Neuronal stem cell (in vitro differentiated cells): ENCODE data around the gene C21orf58.

Source experiments
- DNase-seq: peaks from one replicate; pipeline ENCODE4 v3.0.0-alpha.2; 2013; ENCODE audit warnings: low spot score
- H2AFZ ChIP-seq: one replicate; pipeline ENCODE4 v1.6.1; 2013; ENCODE audit warnings: mild to moderate bottlenecking, low read length, inconsistent platforms
- H2AK5ac ChIP-seq: 2 replicates; pipeline ENCODE4 v1.6.1; 2013; ENCODE audit warnings: low read depth, mild to moderate bottlenecking, inconsistent platforms, low read length, moderate library complexity, mixed read lengths
- H2BK120ac ChIP-seq: 2 replicates; pipeline ENCODE4 v1.6.1; 2013; ENCODE audit warnings: low read depth, mild to moderate bottlenecking, inconsistent platforms, low read length, moderate library complexity, mixed read lengths
- H2BK12ac ChIP-seq: one replicate; pipeline ENCODE4 v1.6.1; 2013; ENCODE audit warnings: low read length, inconsistent platforms
- H2BK15ac ChIP-seq: 2 replicates; pipeline ENCODE4 v1.6.1; 2013; ENCODE audit warnings: mild to moderate bottlenecking, low read length, inconsistent platforms, mixed read lengths
- H2BK5ac ChIP-seq: one replicate; pipeline ENCODE4 v1.6.1; 2013; ENCODE audit warnings: inconsistent platforms, mild to moderate bottlenecking, low read length, moderate library complexity
- H3K14ac ChIP-seq: one replicate; pipeline ENCODE4 v1.6.1; 2013; ENCODE audit warnings: low read length, inconsistent platforms
- H3K18ac ChIP-seq: 2 replicates; pipeline ENCODE4 v1.6.1; 2013; ENCODE audit warnings: low read length, inconsistent platforms
- H3K23ac ChIP-seq: 2 replicates; pipeline ENCODE4 v1.6.1; 2013; ENCODE audit warnings: low read depth, mild to moderate bottlenecking, mixed read lengths, low read length, inconsistent platforms; ENCODE audit not compliant: poor library complexity
- H3K27ac ChIP-seq: replicated peaks from 3 replicates; pipeline ENCODE4 v1.5.1; 2013; ENCODE audit warnings: low read length, inconsistent platforms
- H3K27me3 ChIP-seq, 3 experiments: 2 replicates each; pipeline ENCODE4 v1.6.1; 2013; ENCODE audit warnings: low read length in 3 of 3, mild to moderate bottlenecking in 2 of 3, inconsistent platforms in 1 of 3, low read depth in 1 of 3, mixed read lengths in 1 of 3, moderate library complexity in 1 of 3; ENCODE audit not compliant: control insufficient read depth in 3 of 3, insufficient read depth in 3 of 3
- H3K36me3 ChIP-seq, 2 donors: replicated peaks in 1 of 2; 2 replicates each; pipeline ENCODE4 v1.6.1; 2013; ENCODE audit warnings: low read length in 2 of 2; ENCODE audit not compliant: control insufficient read depth in 2 of 2, insufficient read depth in 2 of 2
- H3K4ac ChIP-seq: 2 replicates; pipeline ENCODE4 v1.6.1; 2013; ENCODE audit warnings: inconsistent platforms, mild to moderate bottlenecking, low read length, moderate library complexity
- H3K4me1 ChIP-seq, 2 donors: 1 replicate in 1 of 2; 2 replicates in 1 of 2; pipeline ENCODE4 v1.6.1; 2013; ENCODE audit warnings: low read length in 2 of 2, low read depth in 1 of 2; ENCODE audit not compliant: control insufficient read depth in 2 of 2, insufficient read depth in 1 of 2
- H3K4me2 ChIP-seq: one replicate; pipeline ENCODE4 v1.6.1; 2013; ENCODE audit warnings: mild to moderate bottlenecking, low read length, inconsistent platforms; ENCODE audit not compliant: insufficient read depth, poor library complexity, severe bottlenecking
- H3K4me3 ChIP-seq, 2 donors: 2 replicates each; pipeline ENCODE4 v1.5.1; 2013; ENCODE audit warnings: low read length in 2 of 2, mild to moderate bottlenecking in 2 of 2, inconsistent platforms in 1 of 2, moderate library complexity in 1 of 2
- H3K79me1 ChIP-seq: one replicate; pipeline ENCODE4 v1.6.1; 2013; ENCODE audit warnings: low read depth, mild to moderate bottlenecking, inconsistent platforms, low read length, moderate library complexity
- H3K9ac ChIP-seq: one replicate; pipeline ENCODE4 v1.6.1; 2013; ENCODE audit warnings: mild to moderate bottlenecking, low read depth, low read length, inconsistent platforms; ENCODE audit not compliant: poor library complexity
- H3K9me3 ChIP-seq, 2 donors: replicated peaks in 1 of 2; 2 replicates each; pipeline versions ENCODE3 to v1.6.1; 2013; ENCODE audit warnings: low read length in 2 of 2, mild to moderate bottlenecking in 2 of 2, inconsistent platforms in 1 of 2, low read depth in 1 of 2, mixed read lengths in 1 of 2, moderate library complexity in 1 of 2; ENCODE audit not compliant: control insufficient read depth in 2 of 2, insufficient read depth in 1 of 2
- H4K8ac ChIP-seq: one replicate; pipeline ENCODE4 v1.6.1; 2013; ENCODE audit warnings: low read depth, mild to moderate bottlenecking, inconsistent platforms, low read length, moderate library complexity
- H4K91ac ChIP-seq: one replicate; pipeline ENCODE4 v1.6.1; 2013; ENCODE audit warnings: low read length, low read depth, mild to moderate bottlenecking, inconsistent platforms; ENCODE audit not compliant: poor library complexity
- WGBS, 2 donors: extraction: QIAGEN DNeasy Blood & Tissue Kit; methylation state at CpG; one replicate each; pipeline ENCODE4 v1.1.7; 2013; ENCODE audit warnings: missing lambda C conversion rate in 2 of 2, mixed read lengths in 1 of 2; ENCODE audit not compliant: insufficient read length in 2 of 2, insufficient replicate concordance in 1 of 2; ENCODE audit errors: extremely low coverage in 2 of 2; 5-methylcytosine and 5-hydroxymethylcytosine counted together

Gene C21orf58

DNA sequence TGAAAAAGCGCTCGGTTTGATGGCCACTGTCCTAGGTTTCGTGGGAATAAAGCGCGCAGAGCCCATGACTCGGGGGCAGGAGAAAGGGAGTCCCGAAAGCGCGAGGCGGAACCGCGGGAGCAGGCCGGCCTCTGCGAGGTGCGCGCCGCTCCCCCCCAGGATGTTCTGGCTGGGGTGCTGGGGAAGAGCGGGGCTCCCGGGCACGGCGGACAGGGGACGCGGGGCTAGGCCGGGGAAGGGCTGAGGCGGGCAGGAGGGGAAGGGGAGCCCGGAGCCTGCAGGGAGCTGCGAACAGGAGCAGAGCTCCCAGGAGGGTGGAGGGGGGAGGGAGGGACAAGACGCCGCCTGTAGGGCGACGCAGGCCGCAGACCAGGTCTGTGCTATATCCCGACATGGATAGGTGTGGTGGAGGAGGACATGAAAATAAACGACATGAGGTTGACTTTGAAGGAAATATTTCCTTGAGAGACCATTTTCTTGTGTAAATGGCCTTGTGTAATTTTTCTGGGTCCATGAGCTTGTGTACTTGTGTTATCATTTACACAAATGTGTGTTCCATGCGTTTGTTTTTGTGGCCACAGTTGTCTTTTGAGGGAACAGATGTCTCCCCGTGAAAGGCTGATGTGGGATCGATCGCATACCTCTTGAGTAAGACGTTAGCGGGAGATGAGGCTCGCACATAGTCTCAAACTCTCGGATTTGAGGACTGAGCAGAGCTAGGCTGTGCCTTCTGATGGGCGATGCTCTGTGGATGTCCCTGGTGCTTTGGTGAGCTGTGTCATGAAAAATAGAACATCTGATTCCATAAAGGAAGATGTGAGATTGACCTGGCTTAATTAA is 1.6 kb upstream of the C21orf58 start:
- no peak overlapping the region for H2BK15ac ChIP-seq
- WGBS, 2 donors: no CpG with 5 or more reads among the region's 43 CpGs

DNA sequence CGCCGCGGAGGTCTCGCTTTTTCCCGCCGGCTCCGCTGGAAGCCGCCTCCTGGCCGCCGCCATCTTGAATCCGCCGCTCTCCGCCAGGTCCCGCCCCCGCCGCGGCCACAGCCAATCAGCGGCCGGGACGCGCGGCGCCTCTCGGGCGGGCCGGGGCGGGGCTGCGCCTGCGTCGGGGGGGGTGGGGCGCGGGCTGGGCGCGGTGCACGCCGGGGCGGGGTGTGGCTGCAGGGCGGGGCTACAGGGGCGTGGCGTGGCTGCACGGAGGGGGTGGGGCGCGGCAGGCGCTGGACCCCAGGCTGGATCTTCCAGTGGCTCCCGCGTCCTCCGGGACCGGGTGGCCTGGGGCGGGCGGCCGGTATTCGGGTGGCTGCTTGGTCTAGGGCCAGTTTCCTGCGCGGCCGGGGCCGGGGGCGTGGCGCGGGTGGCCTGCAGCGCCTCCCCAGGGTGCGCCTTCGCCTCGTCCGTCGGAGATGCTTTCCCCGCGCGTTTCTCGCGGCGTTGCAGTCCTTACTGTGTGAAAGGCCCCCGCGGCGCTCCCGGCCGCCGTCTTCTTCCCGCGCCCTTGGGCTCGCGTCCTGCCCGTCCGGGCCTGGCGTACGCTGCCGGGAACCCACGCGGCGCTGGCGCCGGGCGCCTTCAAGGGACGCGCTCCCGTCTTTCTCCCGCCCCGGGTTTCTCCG is 861 bp upstream of the C21orf58 start:
- H2AK5ac ChIP-seq: peak overlapping the region; percentile 96
- no peak overlapping the region for H4K8ac ChIP-seq
- H3K9ac ChIP-seq: peak overlapping the region; percentile 98
- no peak overlapping the region for H2BK15ac ChIP-seq
- peaks cover 15 to 65% of the 10 kb centered on the region in 2 donors for H3K36me3 ChIP-seq
- H2BK5ac ChIP-seq: peak overlapping the region; percentile 93
- no peak overlapping the region for H3K4ac ChIP-seq
- no peak overlapping the region for H4K91ac ChIP-seq
- no CpG with 5 or more reads among the region's 98 CpGs for WGBS, 2 donors
- H3K4me2 ChIP-seq: peak overlapping the region; percentile 87
- H2BK120ac ChIP-seq: no peak overlapping the region
- peak; percentile 89 for DNase-seq
- H3K27me3 ChIP-seq: no peaks in the 10 kb centered on the region
- H3K79me1 ChIP-seq: peaks cover 11% of the 10 kb centered on the region
- H2BK12ac ChIP-seq: no peak overlapping the region
- H3K4me3 ChIP-seq: peak overlapping the region; percentile 95 to 99
- H3K18ac ChIP-seq: peak overlapping the region; percentile 97
- H3K9me3 ChIP-seq: no peaks in the 10 kb centered on the region
- H3K23ac ChIP-seq: peak overlapping the region; percentile 98
- H3K14ac ChIP-seq: peak overlapping the region; percentile 82
- peak overlapping the region; percentile 97 for H3K27ac ChIP-seq
- peak overlapping the region; percentile 94 for H2AFZ ChIP-seq
- peaks cover 12 to 20% of the 10 kb centered on the region in 2 donors for H3K4me1 ChIP-seq

More for the DNA sequence above, 1.6 kb upstream of the C21orf58 start:
- Histone ChIP-seq H4K91ac (no peak overlapping the region), H3K4me3 (peak overlapping the region; percentile 86 to 99), H2BK5ac (peak overlapping the region; percentile 93), H3K36me3 (peaks cover 17 to 65% of the 10 kb centered on the region in 2 donors), H2AK5ac (peak overlapping the region; percentile 88), H3K4ac (no peak overlapping the region), H3K18ac (peak overlapping the region; percentile 96), H3K9me3 (no peaks in the 10 kb centered on the region), H3K14ac (no peak overlapping the region), H2BK12ac (no peak overlapping the region), H3K79me1 (peaks cover 11% of the 10 kb centered on the region), H3K4me1 (peaks cover 12 to 20% of the 10 kb centered on the region in 2 donors), H2BK120ac (no peak overlapping the region), H3K27ac (peak overlapping the region; percentile 44), H3K9ac (peak overlapping the region; percentile 98), H3K23ac (peak overlapping the region; percentile 59), H2AFZ (peak overlapping the region; percentile 92), H3K4me2 (peak overlapping the region; percentile 87), H4K8ac (no peak overlapping the region), H3K27me3 (no peaks in the 10 kb centered on the region)
- peak; percentile 38 for DNase-seq

DNA sequence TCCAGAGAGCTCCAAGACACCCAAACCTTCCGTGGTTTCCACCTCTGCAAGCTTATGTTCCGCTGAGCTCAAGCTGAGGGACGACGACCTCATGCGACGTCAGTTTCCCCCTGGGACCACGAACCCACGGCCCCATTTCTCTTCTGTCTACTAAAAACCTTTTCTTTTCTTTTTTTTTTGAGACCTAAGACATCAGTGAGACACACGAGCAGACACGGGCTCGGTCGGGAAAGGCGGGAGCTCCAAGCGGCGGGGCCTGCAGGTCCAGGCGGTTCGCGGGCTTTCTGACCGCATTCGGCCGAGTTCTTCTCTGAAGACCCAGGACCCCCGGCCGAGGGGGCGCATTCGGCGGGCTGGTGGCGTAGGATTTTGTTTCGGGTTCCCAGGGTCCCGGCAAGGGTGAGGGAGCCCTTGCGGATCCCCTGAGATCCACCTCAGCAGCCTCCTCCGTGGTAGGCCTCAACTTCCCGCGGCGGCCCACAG is 402 bp downstream of the C21orf58 start:
- Histone ChIP-seq H3K23ac (peak overlapping the region; percentile 98), H3K9me3 (no peaks in the 10 kb centered on the region), H3K4me3 (peak overlapping the region; percentile 97 to 99), H3K27ac (peak overlapping the region; percentile 88), H3K79me1 (peaks cover 15% of the 10 kb centered on the region), H3K4me2 (peak overlapping the region; percentile 88), H2BK12ac (no peak overlapping the region), H2AK5ac (peak overlapping the region; percentile 98), H2BK15ac (no peak overlapping the region), H3K9ac (peak overlapping the region; percentile 96), H2BK120ac (peak overlapping the region; percentile 88), H3K4me1 (peaks cover 20 to 22% of the 10 kb centered on the region in 2 donors), H2AFZ (peak overlapping the region; percentile 85), H4K8ac (no peak overlapping the region), H3K4ac (peak overlapping the region; percentile 91), H3K36me3 (peaks cover 17 to 65% of the 10 kb centered on the region in 2 donors), H2BK5ac (peak overlapping the region; percentile 21), H3K14ac (no peak overlapping the region), H4K91ac (no peak overlapping the region), H3K18ac (peak overlapping the region; percentile 98), H3K27me3 (no peaks in the 10 kb centered on the region)
- no peak for DNase-seq
- no CpG with 5 or more reads among the region's 34 CpGs for WGBS, 2 donors
